WTC11 (cell line): ENCODE data around the gene STK32C. TPM values are rescaled to one million over a fixed set of nuclear protein-coding genes. Genes with fewer than 3 reads are reported as not detected.
"Not testable (repeated sequence)": the region's sequence is repeated elsewhere in the genome, so short reads cannot be mapped to it uniquely, and the experiment has no call there.

ENCODE experiments used
- ATAC-seq: fragments of 200-7000 bp; cut with Tn5 transposase; 2 replicates; pipeline ENCODE4 v1.10.0; 2021; ENCODE audit warnings: mild to moderate bottlenecking, moderate library complexity
- CTCF ChIA-PET: fragments of 300-600 bp; sonication (Branson Sonifier 250); formaldehyde crosslinking; loops from one replicate; lab custom pipeline; 2021; ENCODE audit warnings: antibody characterized with exemption; lab: Charles Lee
- POLR2A ChIA-PET: fragments of 350-600 bp; sonication (Branson Sonifier 250); formaldehyde crosslinking; loops from one replicate; lab custom pipeline; 2021; ENCODE audit warnings: antibody characterized with exemption; lab: Charles Lee
- DNase-seq: peaks from one replicate; pipeline ENCODE4 v3.0.0; 2021; ENCODE audit warnings: low spot score
- H3K27ac Mint-ChIP-seq: 2 replicates; pipeline ENCODE4 v1.8.0; 2021; ENCODE audit warnings: mixed read lengths
- H3K27me3 Mint-ChIP-seq: 2 replicates; pipeline ENCODE4 v1.8.0; 2021; ENCODE audit warnings: low read depth, mild to moderate bottlenecking, moderate library complexity, mixed read lengths
- H3K36me3 Mint-ChIP-seq: 2 replicates; pipeline ENCODE4 v1.8.0; 2021; ENCODE audit warnings: mixed read lengths
- H3K4me1 Mint-ChIP-seq: 2 replicates; pipeline ENCODE4 v1.8.0; 2022; ENCODE audit warnings: mixed read lengths
- H3K4me3 Mint-ChIP-seq: 2 replicates; pipeline ENCODE4 v1.8.0; 2021; ENCODE audit warnings: mild to moderate bottlenecking, moderate library complexity, mixed read lengths
- H3K9me3 Mint-ChIP-seq: 2 replicates; pipeline ENCODE4 v1.8.0; 2021; ENCODE audit warnings: mixed read lengths
- ATF2 ChIP-seq: sonication (generic); formaldehyde crosslinking; IDR thresholded peaks from 2 replicates; pipeline ENCODE4 v1.8.1; 2022; ENCODE audit warnings: low read depth, missing genetic modification reagents, borderline replicate concordance
- CBFB ChIP-seq: sonication (generic); formaldehyde crosslinking; IDR thresholded peaks from 2 replicates; pipeline ENCODE4 v1.8.1; 2022; ENCODE audit warnings: mild to moderate bottlenecking, low read depth, missing genetic modification reagents
- ERG ChIP-seq: fragments of 250-450 bp; sonication (Bioruptor Pico); IDR thresholded peaks from 2 replicates; pipeline ENCODE4 v1.8.0; 2021; ENCODE audit warnings: mild to moderate bottlenecking
- FOXJ3 ChIP-seq: sonication (generic); formaldehyde crosslinking; IDR thresholded peaks from 2 replicates; pipeline ENCODE4 v1.9.0; 2021; ENCODE audit warnings: missing genetic modification reagents, mild to moderate bottlenecking, borderline replicate concordance
- FOXP1 ChIP-seq: sonication (generic); formaldehyde crosslinking; IDR thresholded peaks from 2 replicates; pipeline ENCODE4 v1.8.0; 2022; ENCODE audit warnings: missing genetic modification reagents, mild to moderate bottlenecking, moderate library complexity, borderline replicate concordance
- JAZF1 ChIP-seq: fragments of 250-450 bp; sonication (Bioruptor Pico); IDR thresholded peaks from 2 replicates; pipeline ENCODE4 v1.9.0; 2021; ENCODE audit warnings: moderate library complexity, mild to moderate bottlenecking, inconsistent platforms
- KAT7 ChIP-seq: sonication (generic); formaldehyde crosslinking; IDR thresholded peaks from 2 replicates; pipeline ENCODE4 v1.8.1; 2023; ENCODE audit warnings: missing genetic modification reagents, mild to moderate bottlenecking, borderline replicate concordance
- NFE2L1 ChIP-seq: sonication (generic); formaldehyde crosslinking; IDR thresholded peaks from 2 replicates; pipeline ENCODE4 v1.8.1; 2023; ENCODE audit warnings: missing genetic modification reagents
- NFYB ChIP-seq: sonication (generic); formaldehyde crosslinking; conservative IDR thresholded peaks from 2 replicates; pipeline ENCODE4 v1.8.0; 2022; ENCODE audit warnings: low read depth, missing genetic modification reagents
- NR1H2 ChIP-seq: sonication (generic); formaldehyde crosslinking; IDR thresholded peaks from 2 replicates; pipeline ENCODE4 v1.9.0; 2021; ENCODE audit warnings: mild to moderate bottlenecking, moderate library complexity, missing genetic modification reagents
- PRDM15 ChIP-seq: sonication (generic); formaldehyde crosslinking; IDR thresholded peaks from 2 replicates; pipeline ENCODE4 v1.8.0; 2022; ENCODE audit warnings: missing genetic modification reagents
- PRRX2 ChIP-seq: fragments of 250-450 bp; sonication (Bioruptor Pico); IDR thresholded peaks from 2 replicates; pipeline ENCODE4 v1.8.0; 2021; ENCODE audit warnings: mild to moderate bottlenecking
- RORB ChIP-seq: fragments of 250-450 bp; sonication (Bioruptor Pico); IDR thresholded peaks from 2 replicates; pipeline ENCODE4 v1.9.0; 2021; ENCODE audit warnings: mild to moderate bottlenecking
- ZNF121 ChIP-seq: sonication (generic); formaldehyde crosslinking; IDR thresholded peaks from 2 replicates; pipeline ENCODE4 v1.8.0; 2023; ENCODE audit warnings: missing genetic modification reagents
- ZNF671 ChIP-seq: fragments of 250-450 bp; sonication (Bioruptor Pico); IDR thresholded peaks from 2 replicates; pipeline ENCODE4 v1.8.0; 2021; ENCODE audit warnings: mild to moderate bottlenecking
- total RNA-seq: library from RNA; stranded (reverse); gene quantifications from 3 replicates; pipeline ENCODE4 v1.2.3, GENCODE V29; 2021
- TF ChIP-seq, protein P1 (sequence below): sonication (generic); formaldehyde crosslinking; IDR thresholded peaks from 2 replicates; pipeline ENCODE4 v1.8.1; 2023; ENCODE audit warnings: mild to moderate bottlenecking, moderate library complexity, missing genetic modification reagents
- TF ChIP-seq, protein P2 (sequence below): fragments of 200-600 bp; IDR thresholded peaks from 2 replicates; pipeline ENCODE4 v1.8.0; 2022; ENCODE audit warnings: antibody characterized with exemption
- TF ChIP-seq, protein P3 (sequence below): fragments of 250-450 bp; sonication (Bioruptor Pico); conservative IDR thresholded peaks from 2 replicates; pipeline ENCODE4 v1.9.0; 2021; ENCODE audit warnings: mild to moderate bottlenecking
- TF ChIP-seq, protein P4 (sequence below): fragments of 250-450 bp; sonication (Bioruptor Pico); IDR thresholded peaks from 2 replicates; pipeline ENCODE4 v1.9.0; 2021; ENCODE audit warnings: mild to moderate bottlenecking

The STK32C gene
- total RNA-seq, 1 experiment from 2014 or later = 20.7 TPM

DNA sequence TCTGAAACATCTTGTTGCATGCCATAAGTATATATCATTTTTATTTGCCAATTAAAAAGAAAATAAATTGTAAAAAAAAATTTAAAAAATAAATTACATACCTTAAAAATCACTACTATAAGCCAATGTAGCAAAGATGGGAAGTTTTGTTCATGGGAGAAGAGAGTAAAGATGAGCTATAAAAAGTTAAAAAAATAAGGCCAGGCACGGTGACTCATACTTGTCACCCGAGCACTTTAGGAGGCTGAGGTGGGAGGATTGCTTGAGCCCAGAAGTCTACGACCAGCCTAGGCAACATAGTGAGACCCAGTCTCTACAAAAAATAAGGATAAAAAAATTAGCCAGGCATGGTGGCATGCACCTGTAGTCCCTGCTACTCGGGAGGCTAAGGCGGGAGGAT is 8.4 kb upstream of the STK32C start:
- no peaks in the 10 kb centered on the region; the same call in 1 of the 2 replicates for H3K36me3 Mint-ChIP-seq
- H3K4me3 Mint-ChIP-seq = no peak overlapping the region
- DNase-seq (no peak), ATAC-seq (no peak)
- H3K27me3 Mint-ChIP-seq = peaks cover 13% of the 10 kb centered on the region
- POLR2A ChIA-PET = no interaction called here
- CTCF ChIA-PET = no interaction called here
- no peak overlapping the region for H3K27ac Mint-ChIP-seq
- H3K4me1 Mint-ChIP-seq = peaks cover 5% of the 10 kb centered on the region
- H3K9me3 Mint-ChIP-seq = peaks cover 14% of the 10 kb centered on the region
- TF ChIP-seq RORB (CRISPR knock-in tag) = no peak
- no peak for TF ChIP-seq ERG (CRISPR knock-in tag)
- TF ChIP-seq, protein P1, sequence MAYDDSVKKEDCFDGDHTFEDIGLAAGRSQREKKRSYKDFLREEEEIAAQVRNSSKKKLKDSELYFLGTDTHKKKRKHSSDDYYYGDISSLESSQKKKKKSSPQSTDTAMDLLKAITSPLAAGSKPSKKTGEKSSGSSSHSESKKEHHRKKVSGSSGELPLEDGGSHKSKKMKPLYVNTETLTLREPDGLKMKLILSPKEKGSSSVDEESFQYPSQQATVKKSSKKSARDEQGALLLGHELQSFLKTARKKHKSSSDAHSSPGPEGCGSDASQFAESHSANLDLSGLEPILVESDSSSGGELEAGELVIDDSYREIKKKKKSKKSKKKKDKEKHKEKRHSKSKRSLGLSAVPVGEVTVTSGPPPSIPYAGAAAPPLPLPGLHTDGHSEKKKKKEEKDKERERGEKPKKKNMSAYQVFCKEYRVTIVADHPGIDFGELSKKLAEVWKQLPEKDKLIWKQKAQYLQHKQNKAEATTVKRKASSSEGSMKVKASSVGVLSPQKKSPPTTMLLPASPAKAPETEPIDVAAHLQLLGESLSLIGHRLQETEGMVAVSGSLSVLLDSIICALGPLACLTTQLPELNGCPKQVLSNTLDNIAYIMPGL (CRISPR knock-in tag) = no peak
- TF ChIP-seq, protein P2, sequence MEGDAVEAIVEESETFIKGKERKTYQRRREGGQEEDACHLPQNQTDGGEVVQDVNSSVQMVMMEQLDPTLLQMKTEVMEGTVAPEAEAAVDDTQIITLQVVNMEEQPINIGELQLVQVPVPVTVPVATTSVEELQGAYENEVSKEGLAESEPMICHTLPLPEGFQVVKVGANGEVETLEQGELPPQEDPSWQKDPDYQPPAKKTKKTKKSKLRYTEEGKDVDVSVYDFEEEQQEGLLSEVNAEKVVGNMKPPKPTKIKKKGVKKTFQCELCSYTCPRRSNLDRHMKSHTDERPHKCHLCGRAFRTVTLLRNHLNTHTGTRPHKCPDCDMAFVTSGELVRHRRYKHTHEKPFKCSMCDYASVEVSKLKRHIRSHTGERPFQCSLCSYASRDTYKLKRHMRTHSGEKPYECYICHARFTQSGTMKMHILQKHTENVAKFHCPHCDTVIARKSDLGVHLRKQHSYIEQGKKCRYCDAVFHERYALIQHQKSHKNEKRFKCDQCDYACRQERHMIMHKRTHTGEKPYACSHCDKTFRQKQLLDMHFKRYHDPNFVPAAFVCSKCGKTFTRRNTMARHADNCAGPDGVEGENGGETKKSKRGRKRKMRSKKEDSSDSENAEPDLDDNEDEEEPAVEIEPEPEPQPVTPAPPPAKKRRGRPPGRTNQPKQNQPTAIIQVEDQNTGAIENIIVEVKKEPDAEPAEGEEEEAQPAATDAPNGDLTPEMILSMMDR = no peak
- TF ChIP-seq, protein P3, sequence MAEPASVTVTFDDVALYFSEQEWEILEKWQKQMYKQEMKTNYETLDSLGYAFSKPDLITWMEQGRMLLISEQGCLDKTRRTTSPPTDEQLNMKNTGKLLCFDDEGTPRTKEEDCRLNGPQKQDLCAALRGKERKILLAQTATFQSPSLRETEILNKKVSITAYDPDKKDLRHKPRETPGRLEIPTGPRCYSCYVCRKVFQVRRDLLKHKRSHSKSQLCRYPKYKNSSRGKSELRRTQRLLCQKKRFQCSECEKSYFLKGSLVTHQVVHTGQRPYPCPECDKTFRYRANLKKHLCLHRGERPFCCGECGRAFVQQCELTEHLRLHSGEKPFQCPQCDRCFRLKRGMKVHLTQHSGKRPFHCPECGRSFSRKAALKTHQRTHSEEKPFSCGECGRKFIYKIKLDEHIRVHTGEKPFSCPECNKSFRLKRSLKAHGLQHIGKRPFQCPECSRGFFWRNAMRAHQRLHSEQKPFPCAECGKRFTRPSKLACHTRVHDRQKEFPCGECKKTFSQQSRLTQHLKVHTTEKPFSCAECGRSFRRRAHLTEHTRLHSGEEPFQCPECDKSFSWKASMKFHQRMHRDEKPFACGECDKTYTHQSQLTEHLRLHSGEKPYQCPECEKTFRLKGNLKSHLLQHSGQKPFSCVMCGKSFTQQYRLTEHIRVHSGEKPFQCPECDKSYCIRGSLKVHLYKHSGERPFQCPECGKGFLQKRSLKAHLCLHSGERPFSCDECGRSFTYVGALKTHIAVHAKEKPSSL = no peak
- TF ChIP-seq NFYB = no peak
- TF ChIP-seq PRDM15 = no peak
- TF ChIP-seq, protein P4, sequence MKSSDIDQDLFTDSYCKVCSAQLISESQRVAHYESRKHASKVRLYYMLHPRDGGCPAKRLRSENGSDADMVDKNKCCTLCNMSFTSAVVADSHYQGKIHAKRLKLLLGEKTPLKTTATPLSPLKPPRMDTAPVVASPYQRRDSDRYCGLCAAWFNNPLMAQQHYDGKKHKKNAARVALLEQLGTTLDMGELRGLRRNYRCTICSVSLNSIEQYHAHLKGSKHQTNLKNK (CRISPR knock-in tag) = no peak
- TF ChIP-seq ZNF121 = no peak
- TF ChIP-seq FOXJ3 (CRISPR knock-in tag) = no peak
- no peak for TF ChIP-seq PRRX2
- TF ChIP-seq, all 79 proteins: peak for 0

DNA sequence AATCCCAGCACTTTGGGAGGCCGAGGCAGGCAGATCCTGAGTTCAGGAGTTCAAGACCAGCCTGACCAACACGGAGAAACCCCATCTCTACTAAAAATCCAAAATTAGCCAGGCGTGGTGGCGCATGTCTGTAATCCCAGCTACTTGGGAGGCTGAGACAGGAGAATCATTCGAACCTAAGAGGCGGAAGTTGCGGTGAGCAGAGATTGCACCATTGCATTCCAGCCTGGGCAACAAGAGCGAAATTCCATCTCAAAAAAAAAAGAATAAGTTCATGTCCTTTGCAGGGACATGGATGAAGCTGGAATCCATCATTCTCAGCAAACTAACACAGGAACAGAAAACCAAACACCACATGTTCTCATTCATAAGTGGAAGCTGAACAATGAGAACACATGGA is 7.1 kb upstream of the STK32C start:
- H3K27ac Mint-ChIP-seq, DNase-seq, POLR2A ChIA-PET, H3K36me3 Mint-ChIP-seq, ATAC-seq, CTCF ChIA-PET, H3K4me1 Mint-ChIP-seq, H3K4me3 Mint-ChIP-seq: not testable (repeated sequence)
- peaks cover 25% of the 10 kb centered on the region for H3K27me3 Mint-ChIP-seq
- H3K9me3 Mint-ChIP-seq = peaks cover 14% of the 10 kb centered on the region

GRCh38 chr10:132314336-132314735 is 6.6 kb upstream of the STK32C start:
- H3K36me3 Mint-ChIP-seq = no peaks in the 10 kb centered on the region; the same call in 1 of the 2 replicates
- no peak overlapping the region for H3K27ac Mint-ChIP-seq
- H3K4me1 Mint-ChIP-seq = peaks cover 6% of the 10 kb centered on the region
- POLR2A ChIA-PET = no interaction called here
- H3K4me3 Mint-ChIP-seq = no peak overlapping the region
- H3K27me3 Mint-ChIP-seq = peaks cover 31% of the 10 kb centered on the region
- ATAC-seq (no peak), DNase-seq (no peak)
- CTCF ChIA-PET = no interaction called here
- peaks cover 14% of the 10 kb centered on the region for H3K9me3 Mint-ChIP-seq
- TF ChIP-seq NFE2L1 (CRISPR knock-in tag) = no peak
- no peak for TF ChIP-seq CBFB (CRISPR knock-in tag)
- TF ChIP-seq KAT7 (CRISPR knock-in tag) = no peak
- TF ChIP-seq ZNF671 = no peak
- no peak for TF ChIP-seq ATF2 (CRISPR knock-in tag)
- no peak for TF ChIP-seq JAZF1 (CRISPR knock-in tag)
- no peak for TF ChIP-seq NR1H2
- TF ChIP-seq, protein P1 (CRISPR knock-in tag) = no peak
- TF ChIP-seq FOXP1 (CRISPR knock-in tag) = no peak
